ENCODE results near the gene RPUSD3.
A peak's percentile ranks its signal among the peaks of the same experiment; 100 is the strongest.

RPUSD3 gene

DNA sequence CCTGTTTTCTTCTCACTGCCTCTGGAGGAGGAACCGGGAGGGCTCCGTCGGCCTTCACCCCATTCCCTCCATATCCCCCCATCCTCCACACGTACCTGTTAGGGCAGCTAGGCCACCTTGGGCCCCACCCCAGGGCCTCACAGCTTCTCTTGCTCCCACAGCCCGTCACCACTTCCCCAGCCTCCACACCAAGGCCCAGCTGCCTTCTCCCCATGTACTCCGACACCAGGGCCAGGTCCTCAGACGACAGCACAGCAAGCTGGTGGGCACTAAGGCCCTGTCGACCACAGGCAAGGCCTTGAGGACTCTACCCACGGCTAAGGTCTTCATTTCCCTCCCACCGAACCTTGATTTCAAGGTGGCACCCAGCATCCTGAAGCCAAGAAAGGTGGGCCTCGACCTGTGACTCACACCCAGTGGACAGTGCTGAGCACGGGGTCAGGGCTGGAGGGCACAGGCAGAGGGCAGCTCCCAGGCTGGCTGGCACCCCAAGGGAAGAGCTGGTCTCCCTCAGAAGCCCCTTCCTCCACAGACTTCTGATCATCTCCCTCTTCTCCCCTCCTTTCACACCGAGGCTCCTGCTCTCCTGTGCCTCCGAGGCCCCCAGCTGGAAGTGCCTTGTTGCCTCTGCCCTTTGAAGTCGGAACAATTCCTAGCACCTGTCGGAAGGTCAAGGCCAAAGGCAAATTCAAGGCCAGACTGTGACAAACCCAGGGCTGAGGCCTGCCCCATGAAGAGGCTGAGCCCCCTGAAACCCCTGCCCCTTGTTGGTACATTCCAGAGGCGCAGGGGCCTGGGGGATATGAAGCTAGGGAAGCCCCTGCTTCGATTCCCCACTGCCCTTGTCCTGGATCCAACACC is 9.1 kb downstream of the RPUSD3 start:
- no peak for DNase-seq (ENCODE audit: low spot score)

DNA sequence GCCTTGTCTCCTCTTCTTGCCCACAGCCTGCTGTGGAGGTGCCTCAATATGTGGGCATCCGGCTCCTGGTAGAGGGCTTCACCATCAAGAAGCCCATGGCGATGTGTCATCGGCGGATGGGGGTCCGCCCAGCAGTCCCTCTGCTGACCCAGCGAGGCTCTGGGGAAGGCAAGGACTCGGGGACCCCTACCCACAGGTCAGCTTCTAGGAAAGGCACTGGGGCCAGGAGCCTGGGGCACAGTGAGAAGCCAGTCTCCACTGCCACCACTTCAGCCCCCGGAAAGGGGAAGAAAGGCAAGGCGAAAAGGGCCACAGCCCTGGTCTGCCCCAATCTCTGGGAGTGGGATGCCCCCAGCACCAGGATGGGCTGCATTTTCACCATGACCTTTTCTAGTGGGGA is 10.7 kb downstream of the RPUSD3 start:
- no peak for DNase-seq (ENCODE audit: low spot score)

DNA sequence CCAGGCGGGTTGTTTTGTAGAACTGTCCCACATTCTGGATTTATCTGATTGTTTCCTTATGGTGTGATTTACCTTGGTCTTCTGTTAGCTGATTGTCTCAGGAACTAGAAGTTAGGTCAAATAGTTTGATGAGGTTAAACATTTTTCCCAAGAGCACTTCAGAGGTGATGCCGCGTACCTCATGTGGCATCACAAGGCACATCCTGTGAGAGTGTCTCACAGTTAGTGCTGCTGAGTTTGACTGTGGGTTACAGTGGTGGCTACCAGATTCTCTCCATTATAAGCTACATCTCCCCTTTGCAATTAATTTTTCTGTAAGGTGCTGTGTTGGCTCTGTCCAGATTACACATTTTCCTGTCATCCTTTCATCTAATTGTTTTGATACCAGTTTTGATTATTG is 12.6 kb downstream of the RPUSD3 start:
- no peak for DNase-seq (ENCODE audit: low spot score)

DNA sequence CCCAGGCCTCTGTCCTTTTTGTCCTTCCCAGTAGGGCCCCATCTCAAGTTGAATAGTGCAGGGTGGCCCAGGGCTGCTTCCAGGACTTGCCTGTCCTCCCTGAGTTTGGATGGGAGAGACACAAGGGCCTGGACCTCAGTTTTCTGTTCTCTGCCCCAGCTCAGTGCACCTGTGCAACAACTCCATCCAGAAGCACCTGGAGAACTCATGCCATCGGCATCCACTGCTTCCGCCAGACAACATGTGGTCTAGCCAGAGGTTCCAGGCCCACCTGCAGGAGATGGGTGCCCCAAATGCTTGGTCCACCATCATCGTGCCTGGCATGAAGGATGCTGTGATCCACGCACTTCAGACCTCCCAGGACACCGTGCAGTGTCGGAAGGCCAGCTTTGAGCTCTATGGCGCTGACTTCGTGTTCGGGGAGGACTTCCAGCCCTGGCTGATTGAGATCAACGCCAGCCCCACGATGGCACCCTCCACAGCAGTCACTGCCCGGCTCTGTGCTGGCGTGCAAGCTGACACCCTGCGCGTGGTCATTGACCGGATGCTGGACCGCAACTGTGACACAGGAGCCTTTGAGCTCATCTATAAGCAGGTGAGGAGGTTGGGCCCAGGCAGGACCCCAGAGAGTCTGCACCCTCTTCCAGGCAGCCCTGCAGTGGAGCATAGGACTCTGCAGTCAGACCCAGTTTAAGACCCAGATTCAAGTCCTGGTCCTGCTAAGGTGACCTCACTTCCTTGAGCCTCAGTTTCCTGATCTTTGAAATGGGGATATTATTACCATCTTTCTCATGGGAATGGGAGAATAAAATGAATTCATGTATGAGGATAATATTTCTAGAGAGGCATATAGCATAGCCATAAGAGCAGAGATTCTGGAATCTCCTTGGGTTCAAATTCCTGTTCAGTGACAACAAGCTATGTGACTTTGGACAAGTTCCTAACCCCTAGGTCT is 14.7 kb downstream of the RPUSD3 start:
- DNase-seq (ENCODE audit: low spot score) = no peak

DNA sequence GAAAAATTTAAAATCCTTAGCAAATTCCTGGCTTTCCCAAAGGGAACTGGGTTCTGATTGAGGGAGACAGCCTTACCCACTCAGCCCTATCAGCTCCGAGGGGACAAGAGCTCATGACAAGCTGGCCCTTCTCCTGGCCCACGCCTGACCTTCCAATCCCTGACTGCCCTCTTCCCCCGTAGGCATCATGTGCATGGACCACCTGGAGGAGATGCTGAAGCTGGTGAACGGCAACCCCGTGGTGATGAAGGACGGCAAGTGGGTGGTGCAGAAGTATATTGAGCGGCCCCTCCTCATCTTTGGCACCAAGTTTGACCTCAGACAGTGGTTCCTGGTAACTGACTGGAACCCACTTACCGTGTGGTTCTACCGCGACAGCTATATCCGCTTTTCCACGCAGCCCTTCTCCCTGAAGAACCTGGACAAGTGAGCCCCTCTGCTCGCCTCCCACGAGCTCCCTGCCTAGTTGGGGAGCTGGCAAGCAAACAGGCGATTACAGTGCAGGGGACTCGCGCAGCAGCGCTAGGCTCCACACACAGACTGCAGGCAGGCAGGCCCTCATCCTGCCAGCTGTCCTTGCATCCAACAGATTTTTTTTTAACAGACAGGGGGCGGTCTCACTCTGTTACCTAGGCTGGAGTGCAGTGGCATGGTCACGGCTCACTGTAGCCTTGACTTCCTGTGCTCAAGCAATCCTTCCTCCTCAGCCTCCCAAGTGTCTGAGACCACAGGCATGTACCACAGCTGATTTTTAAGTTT is 16.8 kb downstream of the RPUSD3 start:
- DNase-seq (ENCODE audit: low spot score) = peak; percentile 43

DNA sequence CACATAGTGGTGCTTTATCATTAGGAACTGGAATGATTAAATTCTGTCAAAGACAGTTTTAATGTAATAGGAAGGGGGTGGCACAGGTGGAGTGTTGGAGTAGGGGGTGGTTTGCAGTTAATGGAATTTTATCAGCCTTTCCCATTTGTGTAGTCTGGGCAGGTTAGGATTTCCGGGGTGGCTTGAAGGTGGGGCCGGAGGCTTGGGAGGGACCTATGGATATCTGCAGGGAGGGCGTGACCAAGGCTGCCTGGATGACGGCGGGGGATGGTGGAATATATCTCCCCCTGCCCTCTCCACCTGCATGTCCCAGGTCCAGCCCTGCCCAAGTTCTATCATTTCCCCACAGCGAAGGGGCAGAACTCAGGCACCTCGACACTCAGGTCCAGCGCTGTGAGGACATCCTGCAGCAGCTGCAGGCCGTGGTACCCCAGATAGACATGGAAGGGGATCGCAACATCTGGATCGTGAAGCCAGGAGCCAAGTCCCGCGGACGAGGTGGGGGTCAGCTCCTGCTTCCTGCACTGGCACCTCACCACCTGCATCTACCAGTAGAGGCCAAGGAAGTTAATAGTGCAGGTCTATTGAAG is 18.3 kb downstream of the RPUSD3 start:
- no peak for DNase-seq (ENCODE audit: low spot score)

DNA sequence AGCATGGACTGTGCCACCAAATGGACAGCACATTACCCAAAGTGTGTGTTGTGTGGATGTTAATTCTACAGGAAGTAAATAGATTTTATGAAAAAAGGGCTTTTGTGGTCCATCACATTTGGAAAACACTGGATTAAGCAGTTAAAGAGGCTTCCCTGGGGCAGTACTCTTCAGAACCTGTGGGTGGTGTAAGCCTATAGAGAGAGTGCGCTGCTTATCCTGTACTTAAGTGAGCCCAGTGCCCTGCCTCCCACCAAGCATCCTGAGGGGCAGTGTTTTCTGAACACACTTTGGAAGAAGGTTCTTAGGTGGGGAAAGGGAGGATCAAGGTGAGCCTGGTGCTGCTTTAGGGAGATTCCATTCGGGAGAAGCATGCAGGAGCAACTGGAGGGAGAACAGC is 22.9 kb downstream of the RPUSD3 start:
- no peak for DNase-seq (ENCODE audit: low spot score)

DNA sequence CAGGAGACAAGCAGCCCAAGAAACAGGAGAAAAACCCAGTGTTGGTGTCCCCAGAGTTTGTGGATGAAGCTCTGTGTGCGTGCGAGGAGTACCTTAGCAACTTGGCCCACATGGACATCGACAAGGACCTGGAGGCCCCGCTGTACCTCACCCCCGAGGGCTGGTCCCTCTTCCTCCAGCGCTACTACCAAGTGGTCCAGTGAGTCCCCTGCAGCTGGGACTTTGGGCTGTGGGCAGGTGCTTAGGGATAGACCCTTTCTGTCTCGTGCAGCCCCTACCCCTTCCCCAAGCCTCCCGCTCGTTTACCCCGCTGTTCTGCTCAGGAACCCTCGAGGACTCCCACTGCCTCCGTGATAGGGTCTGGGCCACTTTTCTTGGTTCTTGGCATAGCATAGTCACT is 23.3 kb downstream of the RPUSD3 start:
- no peak for DNase-seq (ENCODE audit: low spot score)

DNA sequence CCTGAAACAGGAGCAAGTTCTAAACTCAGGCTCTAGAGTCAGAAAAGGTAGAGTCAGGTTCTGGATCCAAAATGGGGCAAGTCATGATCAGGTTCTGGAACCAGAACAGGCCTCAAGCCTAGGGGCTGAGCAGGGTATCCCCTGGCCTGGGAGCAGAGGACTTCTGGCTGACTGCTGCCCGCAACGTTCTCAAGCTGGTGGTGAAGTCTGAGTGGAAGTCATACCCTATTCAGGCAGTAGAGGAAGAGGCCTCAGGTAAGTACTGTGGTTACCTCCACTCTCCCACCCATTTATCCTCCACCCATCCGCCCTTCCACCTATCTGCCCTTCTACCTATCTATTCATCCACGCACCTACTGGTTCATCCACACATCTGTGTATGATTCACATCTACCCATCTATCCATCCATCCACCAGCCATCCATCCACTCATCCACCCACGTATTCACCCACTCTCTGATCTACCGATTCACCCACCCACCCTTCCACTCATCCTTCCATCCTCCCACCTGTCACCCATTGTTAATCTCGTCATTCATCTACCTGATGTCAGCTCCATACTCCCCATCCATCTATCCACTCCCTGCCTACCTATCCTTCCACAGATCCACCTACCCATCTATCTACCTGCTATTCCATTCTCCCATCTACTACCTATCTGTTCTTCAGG is 25.0 kb downstream of the RPUSD3 start:
- no peak for DNase-seq (ENCODE audit: low spot score)

DNA sequence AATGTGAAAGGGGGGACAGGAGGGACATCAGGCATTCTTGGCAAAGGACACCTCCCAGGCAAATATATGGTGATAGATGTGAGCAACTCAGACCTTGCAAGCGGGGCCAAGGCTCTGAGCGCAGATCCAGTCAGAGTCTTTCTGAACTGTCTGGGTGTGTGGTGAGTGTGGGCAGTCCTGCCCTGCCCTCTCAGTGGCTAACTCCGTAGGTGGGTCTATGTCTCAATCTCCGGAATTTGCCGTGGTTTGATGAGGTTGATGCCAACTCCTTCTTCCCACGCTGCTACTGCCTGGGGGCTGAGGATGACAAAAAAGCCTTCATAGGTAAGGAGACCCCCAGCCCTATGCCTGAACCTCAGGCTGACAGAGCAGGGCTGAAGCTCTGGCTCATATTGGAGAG is 26.4 kb downstream of the RPUSD3 start:
- no peak for DNase-seq (ENCODE audit: low spot score)

DNA sequence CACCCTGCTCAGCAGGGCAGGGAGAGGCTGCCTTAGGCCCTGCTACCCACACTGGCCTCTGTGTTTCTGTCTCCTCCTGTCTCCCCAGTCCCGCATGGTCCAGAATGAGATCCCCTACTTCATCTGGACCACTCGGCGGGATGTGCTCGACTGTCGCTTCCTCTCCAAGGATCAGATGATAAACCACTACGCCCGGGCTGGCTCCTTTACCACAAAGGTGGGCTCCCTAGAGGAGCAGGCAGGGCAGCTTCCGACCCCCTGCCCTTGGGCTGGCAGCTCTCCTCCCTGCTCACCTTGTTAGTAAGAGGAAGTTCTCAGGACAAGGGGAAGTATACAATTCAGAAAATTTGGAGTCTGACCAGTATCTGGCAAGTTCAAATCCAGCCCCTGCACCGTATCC is 27.8 kb downstream of the RPUSD3 start:
- DNase-seq (ENCODE audit: low spot score) = no peak

DNA sequence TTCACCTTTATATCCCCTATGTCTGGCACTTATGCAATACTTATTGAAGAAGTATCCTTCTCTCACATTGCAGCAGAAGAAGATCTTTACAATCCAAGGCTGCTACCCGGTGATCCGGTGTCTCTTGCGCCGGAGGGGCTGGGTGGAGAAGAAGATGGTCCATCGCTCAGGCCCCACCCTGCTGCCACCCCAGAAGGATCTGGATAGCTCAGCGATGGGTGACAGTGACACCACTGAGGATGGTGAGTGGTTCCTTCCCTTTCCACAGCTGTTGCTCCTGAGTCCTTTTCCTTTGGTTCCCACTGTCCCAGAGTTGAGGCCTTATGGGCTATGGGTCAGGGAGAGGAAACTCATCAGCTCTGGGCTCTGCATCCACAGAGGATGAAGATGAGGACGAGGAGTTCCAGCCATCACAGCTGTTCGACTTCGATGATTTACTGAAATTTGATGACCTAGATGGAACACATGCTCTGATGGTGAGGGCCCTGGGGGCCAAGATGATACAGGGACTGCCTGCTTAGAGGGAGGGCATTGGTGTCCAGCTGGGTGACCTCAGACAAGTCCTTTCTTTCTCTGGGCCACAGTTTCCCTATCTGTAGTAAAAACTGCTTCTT is 30.8 kb downstream of the RPUSD3 start:
- no peak for DNase-seq (ENCODE audit: low spot score)

DNA sequence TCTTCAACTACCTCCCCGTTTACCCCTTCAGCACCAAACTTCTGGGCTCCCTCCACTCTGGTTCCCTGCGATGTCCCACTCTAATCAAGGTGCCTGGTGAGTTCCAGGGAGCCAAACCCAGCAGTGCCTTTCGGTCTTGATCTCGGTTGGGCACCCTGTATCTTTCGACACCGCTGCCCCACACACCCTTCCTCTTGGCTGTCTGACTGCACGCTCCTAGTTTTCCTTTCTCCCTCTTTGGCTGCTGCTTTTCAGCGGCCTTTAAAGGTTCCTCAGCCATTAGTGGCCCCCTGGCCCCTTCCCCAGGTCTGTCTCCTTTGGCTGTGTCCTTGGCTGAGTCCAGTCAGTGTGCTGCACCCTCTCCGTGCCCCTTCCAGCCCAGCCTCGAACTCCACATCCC is 33.0 kb downstream of the RPUSD3 start:
- no peak for DNase-seq (ENCODE audit: low spot score)

DNA sequence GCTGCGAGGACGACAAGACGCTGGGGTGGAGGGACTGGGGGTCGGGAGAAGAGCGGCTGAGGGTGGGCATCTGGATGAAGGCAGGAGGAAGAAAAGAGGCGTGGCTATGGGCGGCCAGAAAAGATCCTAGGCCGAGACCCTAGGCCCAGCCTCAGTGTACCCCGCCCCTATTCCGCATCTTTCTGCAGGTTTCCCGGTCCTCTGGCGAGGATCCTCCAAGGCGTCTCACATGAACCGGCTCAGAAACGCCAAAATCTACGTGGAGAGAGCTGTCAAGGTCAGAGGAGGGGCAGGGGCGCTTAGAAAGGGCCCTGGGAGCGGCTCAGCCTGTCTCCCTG is 33.4 kb downstream of the RPUSD3 start:
- no peak for DNase-seq (ENCODE audit: low spot score)

DNA sequence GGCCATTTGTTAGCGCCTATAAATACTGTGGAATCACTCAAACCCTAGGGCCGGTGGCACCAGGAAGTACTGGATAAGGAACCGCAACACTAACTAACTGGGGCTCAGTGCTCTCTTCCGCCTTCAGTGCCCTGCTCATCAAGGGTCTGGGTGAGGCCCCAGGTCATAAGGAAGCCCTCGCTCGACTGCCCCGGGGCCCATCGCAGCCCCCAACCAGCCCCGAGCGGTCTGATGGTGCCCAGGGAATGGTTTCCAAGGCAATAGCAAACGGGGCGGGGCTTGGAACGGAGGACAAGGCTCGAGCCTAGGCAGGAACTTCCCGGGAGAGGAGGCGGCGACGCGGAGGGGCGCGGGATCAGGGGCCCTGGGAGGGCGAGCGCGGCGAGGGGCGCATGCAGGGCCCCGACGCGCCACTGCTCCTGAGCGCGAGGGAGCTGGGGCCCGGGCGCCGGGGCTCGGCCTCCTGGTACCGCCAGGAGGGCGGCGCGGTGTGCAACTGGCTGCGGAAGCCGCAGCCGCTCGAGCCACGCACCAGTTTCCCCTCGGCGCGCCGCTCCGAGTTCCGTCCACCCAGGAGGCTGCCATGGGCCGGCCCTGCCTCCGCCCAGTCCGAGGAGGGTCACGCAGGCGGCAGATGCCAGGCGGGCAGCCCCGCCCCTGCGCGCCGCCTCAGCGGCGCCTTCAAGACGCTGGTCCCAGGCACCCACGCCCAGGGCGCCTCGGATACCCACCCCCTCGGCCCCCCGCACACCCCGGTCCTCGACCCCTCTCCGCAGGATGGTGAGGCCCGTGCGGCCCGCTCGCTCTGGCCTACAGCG is 34.0 kb downstream of the RPUSD3 start, which contains the start of gene TTLL3:
TSS of gene TTLL3 (plus strand) at position 648 of the 818 bp plus-strand sequence. CDS start 400 bp downstream, outside the sequence.
- peak; percentile 83 for DNase-seq (ENCODE audit: low spot score)

DNA sequence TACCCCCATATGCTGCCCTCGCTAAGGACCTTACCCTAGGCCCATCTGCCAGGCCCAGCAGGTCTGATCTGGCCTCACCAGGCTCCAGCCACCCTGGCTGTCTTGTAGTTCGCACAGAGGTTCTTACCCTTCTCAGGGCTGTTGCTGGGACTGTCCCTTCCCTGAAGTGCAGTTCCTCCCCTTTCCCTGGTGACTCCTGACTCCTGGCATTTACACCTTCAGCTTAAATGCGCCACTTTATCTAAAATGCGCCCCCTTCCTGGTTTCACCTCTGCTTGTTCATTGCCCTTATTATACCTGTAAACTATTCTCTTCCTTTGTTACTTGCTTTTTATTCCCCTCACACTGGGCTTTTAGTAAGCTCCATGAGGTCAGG is 34.6 kb downstream of the RPUSD3 start:
- peak; percentile 81 for DNase-seq (ENCODE audit: low spot score)

DNA sequence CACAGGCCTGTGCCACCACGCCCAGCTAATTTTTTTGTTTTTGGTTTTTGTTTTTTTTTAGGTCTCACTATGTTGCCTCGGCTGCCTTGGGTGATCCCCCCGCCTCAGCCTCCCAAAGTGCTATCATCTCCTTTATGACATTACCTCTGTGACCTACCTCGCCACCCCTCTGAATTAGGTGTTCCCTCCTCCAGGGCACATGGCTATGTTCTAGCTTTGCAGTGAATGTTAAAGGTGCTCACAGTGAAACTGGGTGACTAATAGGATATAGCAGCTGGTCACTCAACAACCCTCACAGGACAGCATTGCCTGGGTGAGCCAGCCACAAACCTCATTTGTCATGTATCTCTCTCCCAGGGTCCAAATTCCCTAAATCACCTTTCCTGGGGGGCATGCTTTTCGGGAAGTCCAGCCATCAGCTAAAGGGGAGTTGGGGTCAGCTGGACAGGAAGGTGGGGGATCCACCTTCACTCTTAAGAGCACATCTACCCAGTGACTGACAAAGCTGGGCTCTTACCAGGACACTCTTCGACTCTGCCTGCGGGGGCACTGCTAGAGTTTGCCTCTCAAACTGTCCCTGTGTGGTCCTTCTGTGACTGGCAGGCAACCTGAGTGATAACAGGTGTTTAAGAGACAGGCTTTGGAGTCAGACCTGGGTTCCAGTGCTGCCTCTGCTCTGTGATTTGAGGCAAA is 35.3 kb downstream of the RPUSD3 start:
- peak; percentile 84 for DNase-seq (ENCODE audit: low spot score)

DNA sequence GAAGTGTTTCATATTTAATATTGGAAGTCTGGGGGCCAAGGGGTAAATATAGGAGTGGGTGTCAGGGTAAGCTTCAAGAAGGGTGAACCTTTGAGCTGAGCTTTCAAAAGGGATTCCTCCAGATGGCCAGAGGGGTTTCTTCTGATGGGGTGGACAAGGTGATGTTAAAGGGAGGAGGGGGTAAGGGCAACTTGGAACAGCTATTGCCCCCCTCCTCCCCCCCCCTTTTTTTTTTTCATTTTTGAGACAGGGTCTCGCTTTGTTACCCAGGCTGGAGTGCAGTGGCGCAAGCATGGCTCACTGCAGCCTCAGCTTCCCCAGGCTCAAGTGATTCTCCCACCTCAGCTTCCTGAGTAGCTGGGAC is 35.8 kb downstream of the RPUSD3 start:
- DNase-seq (ENCODE audit: low spot score) = no peak
